Esophagus muscularis mucosa (tissue), 4 donors: ENCODE measurements around the gene SPATA13. TPM values are rescaled to one million over a fixed set of nuclear protein-coding genes. Genes with fewer than 3 reads are reported as not detected.
A peak's percentile ranks its signal among the peaks of the same experiment; 100 is the strongest.

Experiments used
- DNase-seq: peaks from one replicate; pipeline ENCODE4 v3.0.0-alpha.2; 2017; ENCODE audit errors: extremely low spot score
- H3K27ac ChIP-seq, 4 donors: fragments of 200-600 bp; sonication (generic); replicated peaks in 1 of 4; 1 replicate in 3 of 4; 2 replicates in 1 of 4; pipeline ENCODE4 v1.5.1; 2016 to 2019; ENCODE audit warnings: mild to moderate bottlenecking in 1 of 4
- H3K27me3 ChIP-seq, 4 donors: fragments of 200-600 bp; sonication (generic); one replicate each; pipeline versions ENCODE4 v1.5.1 to v1.6.0; 2016 to 2019
- H3K36me3 ChIP-seq, 4 donors: fragments of 200-600 bp; sonication (generic); one replicate each; pipeline ENCODE4 v1.5.1; 2016 to 2019
- H3K4me1 ChIP-seq, 4 donors: fragments of 200-600 bp; sonication (generic); one replicate each; pipeline ENCODE4 v1.5.1; 2016 to 2019
- H3K4me3 ChIP-seq, 4 donors: fragments of 200-600 bp; sonication (generic); 1 replicate in 2 of 4; 2 replicates in 2 of 4; pipeline ENCODE4 v1.5.1; 2016 to 2019; ENCODE audit warnings: mild to moderate bottlenecking in 4 of 4, moderate library complexity in 1 of 4
- H3K9me3 ChIP-seq, 4 donors: fragments of 200-600 bp; sonication (generic); 1 replicate in 3 of 4; 2 replicates in 1 of 4; pipeline ENCODE4 v1.5.1; 2016 to 2019
- EP300 ChIP-seq: sonication (generic); formaldehyde crosslinking; IDR thresholded peaks from one replicate; pipeline ENCODE4 v1.6.1; 2017; ENCODE audit warnings: antibody characterized with exemption
- POLR2A ChIP-seq: fragments of 450-650 bp; IDR thresholded peaks from one replicate; pipeline ENCODE4 v1.6.1; 2017; ENCODE audit warnings: antibody characterized with exemption, moderate library complexity, mild to moderate bottlenecking, low read depth
- POLR2AphosphoS5 ChIP-seq, 2 donors: sonication (generic); formaldehyde crosslinking; IDR thresholded peaks; one replicate each; pipeline ENCODE4 v1.6.1; 2017; ENCODE audit warnings: antibody characterized with exemption in 2 of 2
- WGBS: methylation state at CpG from one replicate; pipeline ENCODE4 v1.1.5; 2018; 5-methylcytosine and 5-hydroxymethylcytosine counted together
- intact Hi-C: fragments of 100-400 bp; cut with DNase I; formaldehyde crosslinking; loops from one replicate; pipeline ENCODE4 v1.15.1; 2023
- total RNA-seq, 4 donors: library from RNA; depleted of rRNA; stranded (reverse); fragments of >200 nt; gene quantifications; one replicate each; pipeline versions ENCODE4 v1.1.0 to v1.2.1, GENCODE V29; 2016
- TF ChIP-seq, protein P1 (sequence below), 3 experiments: fragments of 200-600 bp in 2 of 3; fragments of 450-650 bp in 1 of 3; sonication (generic) in 2 of 3; IDR thresholded peaks; one replicate each; pipeline ENCODE4 v1.5.1; 2017 to 2019; ENCODE audit warnings: antibody characterized with exemption in 3 of 3, mild to moderate bottlenecking in 2 of 3, moderate library complexity in 1 of 3

The SPATA13 gene
- 10 to 100 TPM in 3 of 4 donors, 1 to 10 TPM in 1; 9.1 to 21.6 (median 17.1) TPM for total RNA-seq

DNA sequence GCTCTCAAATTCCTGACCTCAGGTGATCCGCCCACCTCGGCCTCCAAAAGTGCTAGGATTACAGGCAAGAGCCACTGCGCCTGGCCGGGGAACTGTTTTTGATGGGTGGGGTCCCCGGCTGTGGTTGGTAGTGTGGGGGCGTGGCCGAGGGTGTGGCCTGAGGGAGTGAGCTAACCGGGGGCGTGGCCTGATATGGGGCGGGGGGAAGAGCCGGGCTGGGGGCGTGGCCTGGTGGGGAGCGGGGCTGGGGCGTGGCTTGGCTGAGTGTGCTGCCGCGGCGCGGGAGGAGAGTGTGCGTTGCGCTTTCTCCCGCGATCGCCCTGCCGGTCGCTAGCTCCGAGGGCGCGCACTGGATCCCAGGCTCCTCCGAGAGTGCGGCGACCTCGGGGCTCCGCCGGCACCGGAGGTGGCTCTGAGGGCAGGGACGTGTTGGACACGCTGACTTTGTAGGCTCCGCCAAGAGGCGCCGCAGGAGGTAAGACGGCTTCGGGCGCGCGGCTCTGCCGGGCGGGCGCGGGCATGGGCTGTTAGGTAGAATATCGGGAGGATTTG, at the start of gene SPATA13:
SPATA13 (plus strand) TSS at position 263 of the 552 bp plus-strand sequence. CDS start 62,210 bp downstream, outside the sequence.
- Histone ChIP-seq H3K27ac (peak within 1 kb of the TSS; percentile 65 to 80 (median 72)), H3K4me1 (peaks cover 13 to 40% (median 30%) of the 10 kb centered on the region in 4 donors), H3K27me3 (peaks cover 0 to 44% (median 4%) of the 10 kb centered on the region in 4 donors), H3K36me3 (no peaks in the 10 kb centered on the region), H3K4me3 (peak within 1 kb of the TSS; percentile 68 to 88 (median 73)), H3K9me3 (no peaks in the 10 kb centered on the region)
- intact Hi-C loops = loop anchor here (5.0 kb wide), 1 partner anchor 52 kb away; no protein-coding TSS in a partner anchor
- WGBS = 1% methylated on average over 17 of the region's 50 CpGs
- peak; percentile 96 for DNase-seq
- TF ChIP-seq EP300 (no peak), POLR2AphosphoS5 (IDR thresholded peaks at IDR 0.05) (peak; percentile 66 to 80)

DNA sequence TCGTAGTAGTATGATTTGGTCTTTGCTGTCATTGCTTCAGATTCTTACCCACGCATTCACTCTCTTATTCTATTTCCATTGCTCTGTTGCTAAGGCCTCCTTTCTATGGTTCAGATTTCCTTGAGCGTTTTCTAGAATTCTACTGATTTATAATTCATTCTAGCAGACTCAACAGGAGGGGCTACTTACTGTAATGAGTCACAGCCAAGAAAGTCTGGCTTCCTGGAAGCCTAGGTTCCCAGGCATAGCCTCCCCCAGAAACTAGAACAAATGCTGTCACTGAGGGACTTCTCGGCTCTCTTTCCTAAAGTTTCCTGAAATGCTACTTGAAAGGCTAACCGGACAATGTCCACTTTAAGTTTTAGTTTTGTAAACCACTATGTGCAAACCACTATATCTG, 47.7 kb upstream of the SPATA13 start:
- Histone ChIP-seq H3K4me3 (no peak overlapping the region), H3K9me3 (no peaks in the 10 kb centered on the region), H3K27me3 (no peaks in the 10 kb centered on the region), H3K27ac (no peak overlapping the region), H3K36me3 (no peaks in the 10 kb centered on the region), H3K4me1 (no peaks in the 10 kb centered on the region)
- TF ChIP-seq POLR2AphosphoS5 (IDR thresholded peaks at IDR 0.05) (no peak), EP300 (no peak), POLR2A (no peak)
- TF ChIP-seq, protein P1, sequence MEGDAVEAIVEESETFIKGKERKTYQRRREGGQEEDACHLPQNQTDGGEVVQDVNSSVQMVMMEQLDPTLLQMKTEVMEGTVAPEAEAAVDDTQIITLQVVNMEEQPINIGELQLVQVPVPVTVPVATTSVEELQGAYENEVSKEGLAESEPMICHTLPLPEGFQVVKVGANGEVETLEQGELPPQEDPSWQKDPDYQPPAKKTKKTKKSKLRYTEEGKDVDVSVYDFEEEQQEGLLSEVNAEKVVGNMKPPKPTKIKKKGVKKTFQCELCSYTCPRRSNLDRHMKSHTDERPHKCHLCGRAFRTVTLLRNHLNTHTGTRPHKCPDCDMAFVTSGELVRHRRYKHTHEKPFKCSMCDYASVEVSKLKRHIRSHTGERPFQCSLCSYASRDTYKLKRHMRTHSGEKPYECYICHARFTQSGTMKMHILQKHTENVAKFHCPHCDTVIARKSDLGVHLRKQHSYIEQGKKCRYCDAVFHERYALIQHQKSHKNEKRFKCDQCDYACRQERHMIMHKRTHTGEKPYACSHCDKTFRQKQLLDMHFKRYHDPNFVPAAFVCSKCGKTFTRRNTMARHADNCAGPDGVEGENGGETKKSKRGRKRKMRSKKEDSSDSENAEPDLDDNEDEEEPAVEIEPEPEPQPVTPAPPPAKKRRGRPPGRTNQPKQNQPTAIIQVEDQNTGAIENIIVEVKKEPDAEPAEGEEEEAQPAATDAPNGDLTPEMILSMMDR (IDR thresholded peaks at IDR 0.05) = no peak
- WGBS = 95% methylated on average over 5 of the region's 5 CpGs
- intact Hi-C loops = no loop called here
- no peak for DNase-seq

DNA sequence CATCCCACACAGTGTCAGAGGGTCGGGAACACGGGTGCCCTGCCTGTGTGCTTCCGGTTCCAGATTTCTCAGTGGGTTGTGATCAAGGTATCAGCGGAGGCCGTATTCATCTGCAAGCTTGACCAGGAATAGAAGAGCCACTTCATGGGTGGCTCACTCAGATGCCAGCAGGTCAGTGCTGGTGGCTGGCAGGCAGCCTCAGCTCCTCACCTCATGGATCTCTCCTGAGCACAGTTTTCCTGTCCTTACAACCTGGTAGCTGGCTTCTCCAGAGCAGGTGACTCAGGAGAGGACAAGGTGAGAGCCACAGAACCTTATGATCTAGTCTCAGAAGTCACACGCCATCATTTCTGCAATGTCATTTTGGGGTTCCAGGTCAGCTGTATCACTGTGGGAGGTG, 44.8 kb upstream of the SPATA13 start:
- Histone ChIP-seq H3K27ac (no peak overlapping the region), H3K4me1 (peaks cover 0 to 11% (median 8%) of the 10 kb centered on the region in 4 donors), H3K9me3 (no peaks in the 10 kb centered on the region), H3K4me3 (no peak overlapping the region), H3K36me3 (no peaks in the 10 kb centered on the region), H3K27me3 (no peaks in the 10 kb centered on the region)
- DNase-seq = no peak
- 91% methylated on average over 6 of the region's 6 CpGs for WGBS
- intact Hi-C loops = no loop called here
- TF ChIP-seq EP300 (no peak), POLR2A (no peak), POLR2AphosphoS5 (IDR thresholded peaks at IDR 0.05) (no peak)
- TF ChIP-seq, protein P1 (IDR thresholded peaks at IDR 0.05) = no peak

DNA sequence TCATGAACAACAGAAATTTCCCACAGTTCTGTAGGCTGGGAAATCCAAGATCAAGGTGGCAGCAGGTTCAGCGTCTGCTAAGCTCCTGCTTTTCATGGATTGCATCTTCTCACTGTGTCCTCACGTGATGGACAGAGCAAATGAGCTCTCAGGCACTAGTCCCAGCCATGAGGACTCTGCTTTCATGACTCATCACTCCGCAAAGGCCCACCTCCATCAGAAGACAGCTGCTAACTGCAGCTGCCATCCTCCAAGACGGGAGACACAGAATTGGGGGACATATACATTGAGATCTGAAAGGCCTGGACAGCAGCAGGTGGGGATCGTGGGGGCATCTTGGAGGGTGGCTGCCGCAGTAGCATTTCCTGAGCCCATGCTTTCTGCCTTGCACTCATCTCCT, 44.4 kb upstream of the SPATA13 start:
- Histone ChIP-seq H3K27ac (no peak overlapping the region), H3K9me3 (no peaks in the 10 kb centered on the region), H3K4me3 (no peak overlapping the region), H3K4me1 (peaks cover 0 to 11% (median 8%) of the 10 kb centered on the region in 4 donors), H3K36me3 (no peaks in the 10 kb centered on the region), H3K27me3 (no peaks in the 10 kb centered on the region)
- TF ChIP-seq EP300 (no peak), POLR2AphosphoS5 (IDR thresholded peaks at IDR 0.05) (no peak), POLR2A (no peak)
- TF ChIP-seq, protein P1 (IDR thresholded peaks at IDR 0.05) = no peak
- no peak for DNase-seq
- WGBS = 89% methylated on average over 3 of the region's 6 CpGs
- intact Hi-C loops = no loop called here

DNA sequence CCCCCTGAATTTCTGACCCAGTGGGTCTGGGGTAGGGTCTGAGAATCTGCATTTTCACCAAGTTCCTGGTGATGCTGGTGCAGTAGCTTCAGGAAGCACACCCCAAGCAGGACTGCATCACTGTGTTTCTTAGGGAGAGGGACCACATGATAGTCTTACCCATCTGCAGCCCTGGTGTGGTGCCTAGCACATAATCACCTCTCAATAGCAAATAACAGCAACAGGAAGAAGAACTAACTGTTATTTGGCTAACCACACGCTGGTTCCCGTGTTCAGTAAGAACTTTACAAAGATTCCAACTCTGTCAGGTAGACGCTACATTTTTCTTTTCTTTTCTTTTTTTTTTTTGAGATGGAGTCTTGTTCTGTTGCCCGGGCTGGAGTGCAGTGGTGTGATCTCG, 41.9 kb upstream of the SPATA13 start:
- 94% methylated on average over 5 of the region's 5 CpGs for WGBS
- TF ChIP-seq EP300 (no peak), POLR2A (no peak)
- TF ChIP-seq, protein P1 (IDR thresholded peaks at IDR 0.05) = no peak
- Histone ChIP-seq H3K27me3 (no peaks in the 10 kb centered on the region), H3K4me3 (no peak overlapping the region), H3K27ac (no peak overlapping the region), H3K9me3 (no peaks in the 10 kb centered on the region), H3K36me3 (no peaks in the 10 kb centered on the region), H3K4me1 (peaks cover 0 to 11% (median 8%) of the 10 kb centered on the region in 4 donors)
- intact Hi-C loops = no loop called here
- DNase-seq = no peak
